ENCODE measurements around the gene MEIOB. TPM values are rescaled to one million over a fixed set of nuclear protein-coding genes. Genes with fewer than 3 reads are reported as not detected.

Gene MEIOB
- polyA plus RNA-seq, 1 of the 3 experiments (the other 2 are of a cell fraction) = not detected

DNA sequence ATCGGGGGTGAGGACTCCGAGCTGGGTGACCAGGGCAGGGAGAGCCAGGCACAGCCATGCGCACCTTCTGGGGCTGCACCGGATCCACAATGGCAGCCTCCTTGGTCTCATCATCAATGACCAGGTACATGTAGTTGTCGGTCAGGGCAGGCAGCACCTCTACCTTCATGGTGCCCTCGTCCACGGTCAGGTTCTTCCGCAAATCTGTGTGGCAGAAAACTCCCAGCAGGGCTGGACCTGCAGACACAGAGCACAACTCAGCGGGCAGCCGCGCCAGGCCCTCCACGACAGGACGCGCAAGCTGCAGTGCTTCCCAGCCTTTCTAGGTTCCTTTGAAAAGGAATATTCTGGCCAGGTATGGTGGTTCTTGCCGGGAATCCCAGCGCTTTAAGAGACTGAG, 49.2 kb downstream of the MEIOB start (continued):
- TF ChIP-seq, protein P1, sequence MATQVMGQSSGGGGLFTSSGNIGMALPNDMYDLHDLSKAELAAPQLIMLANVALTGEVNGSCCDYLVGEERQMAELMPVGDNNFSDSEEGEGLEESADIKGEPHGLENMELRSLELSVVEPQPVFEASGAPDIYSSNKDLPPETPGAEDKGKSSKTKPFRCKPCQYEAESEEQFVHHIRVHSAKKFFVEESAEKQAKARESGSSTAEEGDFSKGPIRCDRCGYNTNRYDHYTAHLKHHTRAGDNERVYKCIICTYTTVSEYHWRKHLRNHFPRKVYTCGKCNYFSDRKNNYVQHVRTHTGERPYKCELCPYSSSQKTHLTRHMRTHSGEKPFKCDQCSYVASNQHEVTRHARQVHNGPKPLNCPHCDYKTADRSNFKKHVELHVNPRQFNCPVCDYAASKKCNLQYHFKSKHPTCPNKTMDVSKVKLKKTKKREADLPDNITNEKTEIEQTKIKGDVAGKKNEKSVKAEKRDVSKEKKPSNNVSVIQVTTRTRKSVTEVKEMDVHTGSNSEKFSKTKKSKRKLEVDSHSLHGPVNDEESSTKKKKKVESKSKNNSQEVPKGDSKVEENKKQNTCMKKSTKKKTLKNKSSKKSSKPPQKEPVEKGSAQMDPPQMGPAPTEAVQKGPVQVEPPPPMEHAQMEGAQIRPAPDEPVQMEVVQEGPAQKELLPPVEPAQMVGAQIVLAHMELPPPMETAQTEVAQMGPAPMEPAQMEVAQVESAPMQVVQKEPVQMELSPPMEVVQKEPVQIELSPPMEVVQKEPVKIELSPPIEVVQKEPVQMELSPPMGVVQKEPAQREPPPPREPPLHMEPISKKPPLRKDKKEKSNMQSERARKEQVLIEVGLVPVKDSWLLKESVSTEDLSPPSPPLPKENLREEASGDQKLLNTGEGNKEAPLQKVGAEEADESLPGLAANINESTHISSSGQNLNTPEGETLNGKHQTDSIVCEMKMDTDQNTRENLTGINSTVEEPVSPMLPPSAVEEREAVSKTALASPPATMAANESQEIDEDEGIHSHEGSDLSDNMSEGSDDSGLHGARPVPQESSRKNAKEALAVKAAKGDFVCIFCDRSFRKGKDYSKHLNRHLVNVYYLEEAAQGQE (IDR thresholded peaks at IDR 0.05; ENCODE audit: low read depth, low read length) = no peak

DNA sequence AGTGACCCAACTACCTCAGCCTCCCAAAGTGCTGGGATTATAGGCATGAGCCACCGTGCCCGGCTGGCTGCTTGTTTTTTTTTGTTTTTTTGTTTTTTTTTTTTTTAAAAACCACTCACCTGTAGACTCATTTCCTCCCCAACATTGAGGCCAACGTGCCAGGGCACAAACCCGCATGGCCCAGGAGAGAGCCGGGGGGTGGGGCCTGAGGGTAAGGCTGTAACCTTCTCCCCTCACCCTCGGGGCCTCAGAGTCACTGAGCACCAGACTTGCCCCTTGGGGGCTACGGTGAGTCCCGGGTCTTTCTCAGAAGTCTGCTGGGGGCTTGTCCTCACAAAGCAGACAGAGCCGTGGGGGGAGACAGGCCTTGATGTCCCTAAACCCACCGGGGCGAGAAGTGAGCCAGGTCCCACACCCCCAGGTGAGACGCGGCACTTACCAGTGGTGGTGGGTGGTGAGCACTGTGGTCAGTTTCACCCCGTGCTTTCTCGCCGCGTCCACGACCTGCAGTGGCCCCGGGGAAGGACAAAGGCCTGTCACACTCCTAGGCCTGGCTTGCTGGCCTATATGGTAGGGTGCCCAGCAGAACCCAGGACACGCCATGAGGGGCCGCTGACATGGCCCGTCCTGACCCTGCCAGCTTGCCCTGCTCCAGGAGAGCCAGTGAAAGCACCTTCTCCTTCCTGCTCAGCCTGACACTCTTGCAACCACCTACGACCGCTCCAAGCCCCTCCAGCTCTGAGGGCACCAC, 49.9 kb downstream of the MEIOB start:
- peaks cover 30% of the 10 kb centered on the region; the same call in 1 of the 2 replicates for H3K79me2 ChIP-seq (ENCODE audit: insufficient read depth)
- no peak for DNase-seq
- H4K20me1 ChIP-seq (ENCODE audit: insufficient read depth) = no peaks in the 10 kb centered on the region
- no peak overlapping the region for H3K4me3 ChIP-seq (ENCODE audit: low read depth in 2 of 2, low read length in 1 of 2)
- H3K9me2 ChIP-seq = no peaks in the 10 kb centered on the region
- peaks cover 0 to 8% of the 10 kb centered on the region in 2 experiments; a peak in 1 of 4 replicates for H3K4me1 ChIP-seq (ENCODE audit: control insufficient read depth in 1 of 2, insufficient read depth in 2 of 2, low read depth in 1 of 2, low read length in 1 of 2)
- no peak overlapping the region for H2AFZ ChIP-seq (ENCODE audit: low read depth)
- H3F3A ChIP-seq (replicated peaks; ENCODE audit: insufficient read depth) = no peaks in the 10 kb centered on the region
- H3K4me2 ChIP-seq = no peak overlapping the region
- POLR2A ChIA-PET = no interaction called here
- no peak for TF ChIP-seq YY1 (IDR thresholded peaks at IDR 0.05; ENCODE audit: low read depth)
- TF ChIP-seq RCOR1 (IDR thresholded peaks at IDR 0.05; ENCODE audit: low read length) = no peak
- TF ChIP-seq, protein P1 (IDR thresholded peaks at IDR 0.05; ENCODE audit: low read depth, low read length) = no peak
- no peaks in the 10 kb centered on the region for H3K27me3 ChIP-seq (ENCODE audit: insufficient read depth)
- H3K9ac ChIP-seq = no peak overlapping the region
- WGBS (ENCODE audit: low lambda C conversion rate) = 97% methylated on average over 16 of the region's 24 CpGs
- H3K9me3 ChIP-seq = no peaks in the 10 kb centered on the region
- peaks cover 0 to 5% of the 10 kb centered on the region in 2 experiments for H3K36me3 ChIP-seq (replicated peaks in 1 of 2; ENCODE audit: control insufficient read depth in 1 of 2, insufficient read depth in 2 of 2, low read length in 1 of 2)
- CTCF ChIA-PET = no interaction called here
- no peak overlapping the region for H3K27ac ChIP-seq (ENCODE audit: low read depth in 2 of 2, low read length in 1 of 2)

DNA sequence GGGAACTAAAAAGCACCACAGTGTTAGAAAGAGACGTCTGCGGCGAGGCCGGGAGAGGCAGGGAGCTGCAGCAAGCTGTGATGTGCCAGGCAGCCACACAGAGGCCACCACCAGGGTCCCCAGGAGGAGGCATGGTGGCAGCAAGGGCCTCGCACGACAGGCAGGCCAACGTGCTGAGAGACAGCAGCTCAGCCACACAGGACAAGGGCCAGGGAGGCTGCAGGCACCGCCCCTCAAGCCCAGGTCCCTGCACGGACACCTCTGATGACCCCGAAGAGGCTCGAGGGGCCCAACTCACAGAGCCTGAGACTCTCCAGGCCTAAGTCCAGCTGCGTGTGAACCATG, 51.0 kb downstream of the MEIOB start:
- no peak overlapping the region for H3K4me3 ChIP-seq (ENCODE audit: low read depth in 2 of 2, low read length in 1 of 2)
- ChIA-PET POLR2A (no interaction called here), CTCF (no interaction called here)
- TF ChIP-seq MXI1 (IDR thresholded peaks at IDR 0.05; ENCODE audit: low read depth, low read length) = no peak
- no peak for TF ChIP-seq CHD2 (IDR thresholded peaks at IDR 0.05; ENCODE audit: low read length, partially characterized antibody)
- TF ChIP-seq, protein P2, sequence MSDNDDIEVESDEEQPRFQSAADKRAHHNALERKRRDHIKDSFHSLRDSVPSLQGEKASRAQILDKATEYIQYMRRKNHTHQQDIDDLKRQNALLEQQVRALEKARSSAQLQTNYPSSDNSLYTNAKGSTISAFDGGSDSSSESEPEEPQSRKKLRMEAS (IDR thresholded peaks at IDR 0.05; ENCODE audit: low read depth) = no peak
- TF ChIP-seq, protein P3, sequence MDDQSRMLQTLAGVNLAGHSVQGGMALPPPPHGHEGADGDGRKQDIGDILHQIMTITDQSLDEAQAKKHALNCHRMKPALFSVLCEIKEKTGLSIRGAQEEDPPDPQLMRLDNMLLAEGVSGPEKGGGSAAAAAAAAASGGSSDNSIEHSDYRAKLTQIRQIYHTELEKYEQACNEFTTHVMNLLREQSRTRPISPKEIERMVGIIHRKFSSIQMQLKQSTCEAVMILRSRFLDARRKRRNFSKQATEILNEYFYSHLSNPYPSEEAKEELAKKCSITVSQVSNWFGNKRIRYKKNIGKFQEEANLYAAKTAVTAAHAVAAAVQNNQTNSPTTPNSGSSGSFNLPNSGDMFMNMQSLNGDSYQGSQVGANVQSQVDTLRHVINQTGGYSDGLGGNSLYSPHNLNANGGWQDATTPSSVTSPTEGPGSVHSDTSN (IDR thresholded peaks at IDR 0.05) = no peak
- no peak for TF ChIP-seq TAF1 (IDR thresholded peaks at IDR 0.05; ENCODE audit: borderline replicate concordance, low read depth, low read length)
- no peaks in the 10 kb centered on the region for H4K20me1 ChIP-seq (ENCODE audit: insufficient read depth)
- no peak overlapping the region for H3K9ac ChIP-seq
- no peak overlapping the region for H3K27ac ChIP-seq (ENCODE audit: low read depth in 2 of 2, low read length in 1 of 2)
- no peaks in the 10 kb centered on the region for H3K27me3 ChIP-seq (ENCODE audit: insufficient read depth)
- peaks cover 29% of the 10 kb centered on the region; the same call in 1 of the 2 replicates for H3K79me2 ChIP-seq (ENCODE audit: insufficient read depth)
- H3K9me3 ChIP-seq = no peaks in the 10 kb centered on the region
- peaks cover 0 to 7% of the 10 kb centered on the region in 2 experiments; a peak in 1 of 4 replicates for H3K4me1 ChIP-seq (ENCODE audit: control insufficient read depth in 1 of 2, insufficient read depth in 2 of 2, low read depth in 1 of 2, low read length in 1 of 2)
- WGBS (ENCODE audit: low lambda C conversion rate) = no CpG with 5 or more reads among the region's 12 CpGs
- no peak for DNase-seq
- peaks cover 0 to 15% of the 10 kb centered on the region in 2 experiments for H3K36me3 ChIP-seq (replicated peaks in 1 of 2; ENCODE audit: control insufficient read depth in 1 of 2, insufficient read depth in 2 of 2, low read length in 1 of 2)
- no peak overlapping the region for H2AFZ ChIP-seq (ENCODE audit: low read depth)
- H3F3A ChIP-seq (replicated peaks; ENCODE audit: insufficient read depth) = no peaks in the 10 kb centered on the region
- H3K9me2 ChIP-seq = no peaks in the 10 kb centered on the region
- H3K4me2 ChIP-seq = no peak overlapping the region

Data from SK-N-SH (cell line).